NB4 (cell line): ENCODE results near the gene DNM1L.
A peak's percentile ranks its signal among the peaks of the same experiment; 100 is the strongest.

ENCODE experiments used
- DNase-seq: peaks from one replicate; pipeline ENCODE4 v3.0.0; 2010; ENCODE audit warnings: low read depth
- H3K4me3 ChIP-seq: one replicate; pipeline ENCODE4 v1.5.1; 2011; ENCODE audit warnings: mild to moderate bottlenecking, low read depth, low read length, moderate library complexity
- MYC ChIP-seq: IDR thresholded peaks from 2 replicates; pipeline ENCODE4 v1.6.1; 2011; ENCODE audit warnings: low read depth, low read length
- POLR2A ChIP-seq: IDR thresholded peaks from 2 replicates; pipeline ENCODE4 v1.6.1; 2011; ENCODE audit warnings: mild to moderate bottlenecking; ENCODE audit not compliant: insufficient read length; ENCODE audit errors: extremely low read depth
- TF ChIP-seq, protein P1 (sequence below): IDR thresholded peaks from one replicate; pipeline ENCODE4 v1.5.1; 2012; ENCODE audit warnings: low read depth, low read length
- TF ChIP-seq, protein P2 (sequence below): IDR thresholded peaks from 2 replicates; pipeline ENCODE4 v1.6.1; 2011; ENCODE audit warnings: low read depth, low read length

DNM1L gene

DNA sequence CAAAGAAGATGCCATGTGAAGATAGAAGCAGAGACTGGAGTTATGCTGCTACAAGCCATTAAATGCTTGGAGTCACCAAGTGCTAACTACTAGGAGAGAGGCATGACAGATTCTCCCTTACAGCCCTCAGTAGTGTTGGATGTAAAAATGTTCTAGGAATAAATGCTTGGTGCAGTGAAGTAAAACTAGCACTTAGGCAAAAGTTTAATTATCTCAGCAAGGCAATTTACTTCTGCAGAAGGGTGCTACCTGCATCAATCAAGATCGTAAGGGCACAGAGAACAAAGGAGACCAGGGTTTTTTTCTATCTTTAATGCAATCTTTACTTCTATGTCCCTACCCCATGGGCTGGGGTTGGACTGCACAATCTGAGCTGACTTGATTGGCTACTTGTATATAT lies 9.5 kb upstream of the DNM1L start:
- no peak for TF ChIP-seq MYC
- TF ChIP-seq, protein P1, sequence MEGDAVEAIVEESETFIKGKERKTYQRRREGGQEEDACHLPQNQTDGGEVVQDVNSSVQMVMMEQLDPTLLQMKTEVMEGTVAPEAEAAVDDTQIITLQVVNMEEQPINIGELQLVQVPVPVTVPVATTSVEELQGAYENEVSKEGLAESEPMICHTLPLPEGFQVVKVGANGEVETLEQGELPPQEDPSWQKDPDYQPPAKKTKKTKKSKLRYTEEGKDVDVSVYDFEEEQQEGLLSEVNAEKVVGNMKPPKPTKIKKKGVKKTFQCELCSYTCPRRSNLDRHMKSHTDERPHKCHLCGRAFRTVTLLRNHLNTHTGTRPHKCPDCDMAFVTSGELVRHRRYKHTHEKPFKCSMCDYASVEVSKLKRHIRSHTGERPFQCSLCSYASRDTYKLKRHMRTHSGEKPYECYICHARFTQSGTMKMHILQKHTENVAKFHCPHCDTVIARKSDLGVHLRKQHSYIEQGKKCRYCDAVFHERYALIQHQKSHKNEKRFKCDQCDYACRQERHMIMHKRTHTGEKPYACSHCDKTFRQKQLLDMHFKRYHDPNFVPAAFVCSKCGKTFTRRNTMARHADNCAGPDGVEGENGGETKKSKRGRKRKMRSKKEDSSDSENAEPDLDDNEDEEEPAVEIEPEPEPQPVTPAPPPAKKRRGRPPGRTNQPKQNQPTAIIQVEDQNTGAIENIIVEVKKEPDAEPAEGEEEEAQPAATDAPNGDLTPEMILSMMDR, result no peak
- no peak for TF ChIP-seq POLR2A
- TF ChIP-seq, protein P2, sequence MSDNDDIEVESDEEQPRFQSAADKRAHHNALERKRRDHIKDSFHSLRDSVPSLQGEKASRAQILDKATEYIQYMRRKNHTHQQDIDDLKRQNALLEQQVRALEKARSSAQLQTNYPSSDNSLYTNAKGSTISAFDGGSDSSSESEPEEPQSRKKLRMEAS, result no peak

DNA sequence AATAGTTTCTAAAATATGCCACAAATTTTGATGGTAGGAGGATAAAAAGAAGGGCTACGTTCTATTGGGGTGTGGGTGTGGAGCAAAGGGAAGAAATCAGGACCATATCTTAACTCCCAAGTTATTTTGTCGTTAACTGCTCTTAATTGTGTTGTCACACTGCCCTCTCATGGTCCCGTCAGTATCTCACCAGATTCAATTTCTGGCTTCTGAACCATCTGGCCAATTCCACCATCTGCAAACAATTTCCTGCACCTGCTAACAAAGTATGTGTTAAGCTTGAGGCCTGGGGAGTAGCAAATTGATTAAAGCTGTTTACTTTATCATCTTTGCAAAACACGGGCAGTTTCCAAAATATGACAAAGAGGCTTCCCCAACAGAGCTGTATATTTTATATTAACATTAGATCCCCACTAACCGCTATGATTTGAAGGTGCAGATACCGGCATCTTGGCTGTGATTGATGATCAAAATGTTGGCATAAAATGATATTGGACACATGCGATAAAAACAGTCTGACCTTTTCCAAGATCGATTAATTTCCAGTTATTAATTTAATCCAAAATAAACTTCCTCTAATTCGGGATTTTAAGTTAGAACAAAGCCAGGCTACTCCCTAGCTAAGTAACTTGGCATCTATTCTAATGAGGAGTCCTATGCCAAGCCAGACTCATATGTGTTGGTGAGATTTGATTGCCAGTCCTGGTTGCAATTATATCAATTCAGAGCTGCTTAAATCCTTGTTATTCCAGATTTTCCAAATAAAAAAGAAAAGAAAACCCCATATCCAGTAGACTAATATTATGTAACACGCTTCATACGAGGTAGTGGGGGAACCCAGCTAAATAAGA lies 6.9 kb upstream of the DNM1L start:
- peak; percentile 75 for DNase-seq
- TF ChIP-seq POLR2A (no peak), MYC (no peak)
- TF ChIP-seq, protein P1, result peak; percentile 71
- TF ChIP-seq, protein P2, result peak; percentile 53; the same call in 1 of the 2 replicates
- H3K4me3 ChIP-seq, result no peak overlapping the region

More for the DNA sequence above, 9.5 kb upstream of the DNM1L start:
- no peak overlapping the region for H3K4me3 ChIP-seq
- no peak for DNase-seq

DNA sequence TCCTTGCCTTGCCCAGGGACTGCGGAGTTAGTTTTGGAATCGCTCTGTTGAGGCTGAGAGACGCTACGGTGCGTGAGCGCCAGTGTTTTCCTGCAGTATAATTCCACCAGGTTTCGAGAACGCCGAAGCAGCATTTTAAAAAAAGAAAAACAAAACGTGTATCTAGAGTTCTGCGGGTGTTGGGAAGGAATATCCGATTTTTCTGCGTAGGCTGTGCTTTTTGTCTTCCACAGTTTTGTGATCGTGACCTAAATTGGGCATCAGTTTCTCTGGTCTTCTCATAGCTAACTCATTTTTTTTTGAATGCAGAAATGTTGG lies 778 bp downstream of the DNM1L start:
- H3K4me3 ChIP-seq, result peak overlapping the region; percentile 82
- TF ChIP-seq, protein P1, result no peak
- no peak for TF ChIP-seq MYC
- TF ChIP-seq, protein P2, result no peak
- TF ChIP-seq POLR2A, result no peak
- DNase-seq, result no peak

DNA sequence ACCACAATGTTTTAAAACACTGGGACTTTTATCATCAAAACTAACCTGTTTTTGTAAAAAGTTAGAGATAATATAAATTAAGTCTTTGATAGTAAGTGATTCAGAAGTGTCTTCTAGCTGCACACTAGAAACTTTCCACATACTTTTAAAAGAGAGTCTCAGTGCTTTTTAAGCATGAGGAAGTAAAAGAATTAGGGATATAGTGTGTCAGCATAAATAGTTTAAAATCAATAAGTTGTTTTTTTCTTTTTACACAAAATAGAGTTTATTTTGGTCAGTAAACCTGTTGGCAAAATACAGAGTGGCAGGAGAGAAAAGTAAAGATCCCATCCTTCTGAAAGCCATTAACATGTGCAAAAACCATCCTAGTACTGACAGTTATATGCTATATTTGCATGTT lies 1.7 kb downstream of the DNM1L start:
- DNase-seq, result no peak
- TF ChIP-seq MYC (no peak), POLR2A (no peak)
- TF ChIP-seq, protein P1, result no peak
- TF ChIP-seq, protein P2, result no peak
- peak overlapping the region; percentile 82 for H3K4me3 ChIP-seq

DNA sequence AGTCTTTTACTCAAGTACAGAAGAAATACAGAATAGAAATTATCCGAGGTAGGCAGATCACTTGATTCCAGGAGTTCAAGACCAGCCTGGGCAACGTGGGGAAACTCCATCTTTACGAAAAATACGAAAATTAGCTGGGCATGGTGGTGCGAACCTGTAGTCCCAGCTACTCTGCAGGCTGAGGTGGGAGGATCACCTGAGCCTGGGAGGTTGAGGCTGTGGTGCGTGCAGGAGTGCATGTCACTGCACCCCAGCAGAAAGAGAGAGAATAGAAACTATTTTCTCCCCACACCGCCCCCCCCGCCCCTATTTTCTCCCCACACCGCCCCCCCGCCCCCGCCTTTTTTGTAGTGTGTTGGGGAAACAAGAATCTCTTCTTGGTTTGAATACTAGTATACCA lies 2.2 kb downstream of the DNM1L start:
- no peak for DNase-seq
- TF ChIP-seq, protein P1, result no peak
- no peak for TF ChIP-seq POLR2A
- TF ChIP-seq, protein P2, result no peak
- no peak for TF ChIP-seq MYC
- H3K4me3 ChIP-seq, result peak overlapping the region; percentile 82
